Omental fat pad (tissue), 4 donors: ENCODE results near the gene ZDHHC19. TPM values are rescaled to one million over a fixed set of nuclear protein-coding genes. Genes with fewer than 3 reads are reported as not detected.
A peak's percentile ranks its signal among the peaks of the same experiment; 100 is the strongest.

ENCODE experiments used
- ATAC-seq: fragments of 150-250 bp; one replicate; pipeline ENCODE4 v1.9.1; 2016; ENCODE audit warnings: mild to moderate bottlenecking, moderate library complexity; ENCODE audit not compliant: low FRiP score
- DNase-seq: peaks from one replicate; pipeline ENCODE4 v3.0.0-alpha.2; 2019; ENCODE audit warnings: low spot score
- total RNA-seq, 4 donors: library from RNA; depleted of rRNA; stranded (reverse); fragments of >200 nt; gene quantifications; one replicate each; pipeline ENCODE4 v1.1.0, GENCODE V29; 2016
- TF ChIP-seq, protein P1 (sequence below), 3 donors: fragments of 450-650 bp; IDR thresholded peaks; one replicate each; pipeline ENCODE4 v1.5.1; 2016 to 2017; ENCODE audit warnings: antibody characterized with exemption in 3 of 3, mild to moderate bottlenecking in 3 of 3, moderate library complexity in 2 of 3

Gene ZDHHC19
- total RNA-seq, 4 donors from 2014 or later = not detected

DNA sequence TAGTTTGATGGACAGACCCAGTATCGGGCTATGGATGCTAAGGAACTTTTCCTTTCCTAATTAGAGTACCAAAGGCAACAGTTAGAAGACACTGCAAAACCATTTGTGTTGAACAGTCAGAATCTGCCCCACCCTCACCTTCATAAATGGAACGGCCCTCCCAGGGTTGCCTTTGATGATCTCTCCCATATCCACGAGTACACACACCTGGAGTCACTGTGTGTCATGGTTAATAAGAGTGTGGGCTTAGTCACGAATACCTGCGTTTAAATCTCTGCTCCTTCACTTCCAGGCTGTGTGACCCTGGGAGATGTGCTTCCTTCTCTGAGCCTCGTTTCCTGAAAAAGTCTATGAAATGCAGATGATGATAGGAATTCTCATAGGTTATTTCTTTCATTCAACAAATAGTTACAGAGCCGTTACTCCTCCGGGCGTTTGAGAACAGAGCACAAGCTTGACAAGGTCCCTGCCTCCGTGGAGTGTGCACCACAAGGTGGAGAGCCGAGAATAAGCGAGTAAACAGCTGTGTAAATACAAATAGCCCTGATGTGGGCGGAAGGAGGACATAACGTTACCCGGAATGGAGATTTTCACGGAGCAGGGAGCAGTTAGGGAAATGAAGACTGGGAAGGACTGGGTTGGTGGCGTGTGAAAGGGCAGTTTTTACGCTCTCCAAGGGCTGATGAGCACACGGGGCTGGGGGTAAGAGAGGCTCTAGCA, 11.8 kb upstream of the ZDHHC19 start:
- DNase-seq (no peak), ATAC-seq (no peak)
- TF ChIP-seq, protein P1, sequence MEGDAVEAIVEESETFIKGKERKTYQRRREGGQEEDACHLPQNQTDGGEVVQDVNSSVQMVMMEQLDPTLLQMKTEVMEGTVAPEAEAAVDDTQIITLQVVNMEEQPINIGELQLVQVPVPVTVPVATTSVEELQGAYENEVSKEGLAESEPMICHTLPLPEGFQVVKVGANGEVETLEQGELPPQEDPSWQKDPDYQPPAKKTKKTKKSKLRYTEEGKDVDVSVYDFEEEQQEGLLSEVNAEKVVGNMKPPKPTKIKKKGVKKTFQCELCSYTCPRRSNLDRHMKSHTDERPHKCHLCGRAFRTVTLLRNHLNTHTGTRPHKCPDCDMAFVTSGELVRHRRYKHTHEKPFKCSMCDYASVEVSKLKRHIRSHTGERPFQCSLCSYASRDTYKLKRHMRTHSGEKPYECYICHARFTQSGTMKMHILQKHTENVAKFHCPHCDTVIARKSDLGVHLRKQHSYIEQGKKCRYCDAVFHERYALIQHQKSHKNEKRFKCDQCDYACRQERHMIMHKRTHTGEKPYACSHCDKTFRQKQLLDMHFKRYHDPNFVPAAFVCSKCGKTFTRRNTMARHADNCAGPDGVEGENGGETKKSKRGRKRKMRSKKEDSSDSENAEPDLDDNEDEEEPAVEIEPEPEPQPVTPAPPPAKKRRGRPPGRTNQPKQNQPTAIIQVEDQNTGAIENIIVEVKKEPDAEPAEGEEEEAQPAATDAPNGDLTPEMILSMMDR (IDR thresholded peaks at IDR 0.05) = no peak

DNA sequence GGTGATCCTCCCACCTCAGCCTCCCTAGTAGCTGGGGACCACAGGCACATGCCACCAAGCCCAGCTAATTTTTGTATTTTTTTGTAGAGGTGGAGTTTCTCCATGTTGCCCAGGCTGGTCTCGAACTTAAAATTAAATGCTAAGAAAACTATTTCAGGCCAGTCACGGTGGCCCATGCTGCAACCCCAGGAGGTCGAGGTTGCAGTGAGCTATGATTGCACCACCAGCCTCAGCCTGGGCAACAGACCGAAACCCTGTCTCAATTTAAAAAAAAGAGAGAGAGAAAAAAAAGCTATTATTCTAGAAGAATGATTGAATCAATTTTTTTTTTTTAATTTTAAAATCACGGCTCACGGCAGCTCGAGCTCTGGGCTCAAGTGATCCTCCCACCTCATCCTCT, 9.8 kb upstream of the ZDHHC19 start:
- ATAC-seq = no peak
- TF ChIP-seq, protein P1 (IDR thresholded peaks at IDR 0.05) = no peak
- DNase-seq = no peak

DNA sequence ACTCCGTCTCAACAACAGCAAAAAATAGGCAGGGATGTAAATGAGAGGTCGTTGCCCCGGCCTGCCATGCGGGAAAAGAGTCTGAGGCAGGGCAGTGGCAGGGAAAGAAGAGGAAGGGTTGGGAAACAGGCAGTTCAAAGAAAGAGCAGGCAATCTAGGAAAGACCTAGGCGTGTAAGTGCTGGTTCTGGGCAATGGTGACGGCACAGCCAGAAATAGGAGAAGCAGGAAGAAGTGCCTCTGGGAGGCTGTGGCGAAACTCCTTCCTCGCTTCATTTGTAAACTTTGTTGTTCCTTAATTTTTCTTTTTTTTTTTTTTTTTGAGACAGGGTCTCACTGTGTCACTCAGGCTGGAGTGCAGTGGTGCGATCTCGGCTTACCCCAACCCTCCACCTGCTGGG, 9.4 kb upstream of the ZDHHC19 start:
- TF ChIP-seq, protein P1 (IDR thresholded peaks at IDR 0.05) = no peak
- no peak for DNase-seq
- ATAC-seq = no peak

DNA sequence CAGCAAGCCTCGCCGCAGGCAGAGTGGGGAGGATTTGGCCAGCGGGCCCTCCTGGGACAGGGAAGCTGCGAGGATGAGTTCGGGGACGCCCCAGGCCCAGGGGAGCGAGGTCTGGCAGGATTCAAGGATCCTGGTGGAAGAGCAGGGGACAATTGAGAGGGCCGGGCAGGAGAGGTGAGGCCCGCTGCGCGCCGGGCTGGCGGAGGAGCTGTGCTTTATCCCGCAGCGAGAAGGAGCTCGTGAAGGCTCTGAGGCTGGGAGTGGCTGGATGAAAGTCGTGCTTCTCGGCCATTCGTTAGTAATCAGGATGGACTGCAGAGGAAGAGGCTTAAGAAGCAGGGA, 8.7 kb upstream of the ZDHHC19 start:
- TF ChIP-seq, protein P1 (IDR thresholded peaks at IDR 0.05) = no peak
- ATAC-seq = no peak

DNA sequence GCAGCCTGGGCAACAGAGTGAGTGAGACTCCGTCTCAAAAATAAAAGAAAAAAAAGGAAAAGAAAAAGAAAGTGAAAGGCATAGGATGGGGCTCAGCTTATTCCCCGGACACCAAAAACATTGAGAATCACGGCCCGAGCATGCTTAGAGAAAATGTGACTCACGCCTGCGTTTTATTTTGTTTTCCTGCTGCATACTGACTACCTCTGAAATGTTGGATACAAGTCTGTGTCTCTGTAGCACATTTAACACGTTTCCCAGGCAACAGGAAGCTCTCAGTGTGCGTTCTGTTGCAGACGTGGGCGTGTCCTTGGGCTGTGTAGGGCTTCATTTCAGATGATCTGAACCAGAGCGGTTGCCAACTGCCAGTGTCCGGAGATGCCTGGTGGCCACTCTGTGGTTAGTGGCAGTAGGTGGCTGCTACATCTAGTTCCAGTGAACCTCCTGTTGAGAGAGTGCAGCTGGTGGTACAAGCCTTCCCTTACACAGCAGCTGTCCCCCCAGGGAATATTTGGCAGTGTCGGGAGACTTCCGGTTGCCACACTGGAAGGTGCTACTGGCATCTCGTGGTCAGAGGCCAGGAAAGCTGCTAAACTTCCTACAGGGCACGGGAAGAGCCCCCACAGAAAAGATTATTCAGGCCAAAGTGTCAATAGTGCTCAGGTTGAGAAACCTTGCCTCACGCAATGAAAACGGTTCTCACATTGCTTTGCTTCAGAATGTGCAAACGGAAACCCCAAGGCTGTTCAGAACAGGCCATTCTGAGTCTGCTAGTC, 8.2 kb upstream of the ZDHHC19 start:
- DNase-seq (no peak), ATAC-seq (peak; percentile 77)
- TF ChIP-seq, protein P1 (IDR thresholded peaks at IDR 0.05) = no peak

More for the DNA sequence above, 8.7 kb upstream of the ZDHHC19 start:
- no peak for DNase-seq

DNA sequence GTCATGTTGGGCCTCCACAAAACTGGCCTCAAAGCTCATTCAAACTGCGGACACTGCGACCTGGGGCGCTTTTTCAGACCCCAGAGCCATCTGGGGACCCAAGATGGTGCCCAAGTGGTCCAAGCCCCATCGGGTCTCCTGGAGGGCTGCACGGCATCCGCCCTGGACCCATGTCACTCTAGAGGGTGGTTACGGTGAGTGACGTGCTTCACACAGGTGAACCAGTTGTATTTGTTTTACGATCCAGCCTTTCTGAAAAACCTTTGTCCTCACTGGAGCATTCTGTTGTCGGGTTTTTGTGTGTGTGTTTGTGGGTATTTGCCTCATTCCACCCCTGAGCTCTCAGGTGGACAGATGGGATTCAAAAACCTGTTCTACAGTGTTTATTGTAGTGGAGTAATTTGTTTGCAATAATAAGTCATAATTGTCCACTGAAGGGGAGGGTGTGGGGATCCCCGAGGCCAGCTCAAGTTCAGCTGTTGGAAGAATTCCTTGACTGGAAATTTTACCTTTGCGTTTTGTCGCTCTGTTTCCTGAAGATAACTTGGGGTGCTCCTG, 7.0 kb upstream of the ZDHHC19 start:
- TF ChIP-seq, protein P1 (IDR thresholded peaks at IDR 0.05) = no peak
- DNase-seq = no peak

More for the DNA sequence above, 7.0 kb upstream of the ZDHHC19 start:
- ATAC-seq = no peak
